C4-2B (cell line): ENCODE results near the gene ADGRG6.
"Not testable (repeated sequence)": the region's sequence is repeated elsewhere in the genome, so short reads cannot be mapped to it uniquely, and the experiment has no call there.

Experiments used
- H3K27ac ChIP-seq: fragments of 450-650 bp; 2 replicates; pipeline ENCODE4 v1.5.1; 2017
- ZFX ChIP-seq: fragments of 450-650 bp; IDR thresholded peaks from 2 replicates; pipeline ENCODE4 v1.6.1; 2017
- TF ChIP-seq, protein P1 (sequence below): fragments of 450-650 bp; conservative IDR thresholded peaks from 2 replicates; pipeline ENCODE4 v1.5.1; 2017; ENCODE audit warnings: mild to moderate bottlenecking

The ADGRG6 gene

DNA sequence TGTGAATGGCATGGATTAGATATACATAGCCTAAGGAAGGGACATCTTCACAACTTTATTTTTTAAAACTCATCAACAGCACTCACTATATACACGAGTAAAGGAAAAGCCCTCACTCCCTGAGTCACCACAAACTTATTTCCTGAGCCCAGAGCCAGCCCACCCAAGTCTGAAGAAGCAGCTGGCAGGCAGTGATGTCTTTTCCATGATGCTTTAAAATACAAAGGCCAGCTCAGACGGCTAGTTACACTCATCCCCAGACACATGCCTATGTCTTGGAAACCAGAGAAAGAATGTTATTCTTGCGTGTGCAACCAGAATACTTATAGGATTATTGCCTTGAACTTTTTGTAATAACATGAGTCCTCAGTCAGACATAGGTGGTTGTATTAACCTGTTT is 114.4 kb downstream of the ADGRG6 start:
- no peak overlapping the region for H3K27ac ChIP-seq
- no peak for TF ChIP-seq ZFX
- TF ChIP-seq, protein P1, sequence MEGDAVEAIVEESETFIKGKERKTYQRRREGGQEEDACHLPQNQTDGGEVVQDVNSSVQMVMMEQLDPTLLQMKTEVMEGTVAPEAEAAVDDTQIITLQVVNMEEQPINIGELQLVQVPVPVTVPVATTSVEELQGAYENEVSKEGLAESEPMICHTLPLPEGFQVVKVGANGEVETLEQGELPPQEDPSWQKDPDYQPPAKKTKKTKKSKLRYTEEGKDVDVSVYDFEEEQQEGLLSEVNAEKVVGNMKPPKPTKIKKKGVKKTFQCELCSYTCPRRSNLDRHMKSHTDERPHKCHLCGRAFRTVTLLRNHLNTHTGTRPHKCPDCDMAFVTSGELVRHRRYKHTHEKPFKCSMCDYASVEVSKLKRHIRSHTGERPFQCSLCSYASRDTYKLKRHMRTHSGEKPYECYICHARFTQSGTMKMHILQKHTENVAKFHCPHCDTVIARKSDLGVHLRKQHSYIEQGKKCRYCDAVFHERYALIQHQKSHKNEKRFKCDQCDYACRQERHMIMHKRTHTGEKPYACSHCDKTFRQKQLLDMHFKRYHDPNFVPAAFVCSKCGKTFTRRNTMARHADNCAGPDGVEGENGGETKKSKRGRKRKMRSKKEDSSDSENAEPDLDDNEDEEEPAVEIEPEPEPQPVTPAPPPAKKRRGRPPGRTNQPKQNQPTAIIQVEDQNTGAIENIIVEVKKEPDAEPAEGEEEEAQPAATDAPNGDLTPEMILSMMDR = no peak

DNA sequence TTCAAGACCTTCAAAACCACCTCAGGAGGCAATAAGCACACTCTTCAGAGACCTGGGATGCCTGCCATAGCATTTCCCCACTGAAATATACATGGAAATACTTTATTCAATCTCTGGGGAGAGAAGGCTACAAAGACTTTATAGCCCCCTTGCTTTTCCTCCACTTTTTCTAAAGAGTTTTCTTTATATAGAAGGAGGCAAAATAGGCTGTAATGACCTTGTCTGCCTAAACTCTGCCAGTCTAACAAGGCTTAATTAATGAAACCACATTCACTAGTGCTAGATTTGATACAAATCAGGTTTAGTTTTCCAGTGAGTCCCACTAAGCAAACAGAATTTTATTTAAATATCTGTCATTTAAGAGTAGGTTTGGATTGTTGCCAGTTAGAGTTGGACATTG is 114.9 kb downstream of the ADGRG6 start:
- TF ChIP-seq ZFX = no peak
- TF ChIP-seq, protein P1 = no peak
- no peak overlapping the region for H3K27ac ChIP-seq

DNA sequence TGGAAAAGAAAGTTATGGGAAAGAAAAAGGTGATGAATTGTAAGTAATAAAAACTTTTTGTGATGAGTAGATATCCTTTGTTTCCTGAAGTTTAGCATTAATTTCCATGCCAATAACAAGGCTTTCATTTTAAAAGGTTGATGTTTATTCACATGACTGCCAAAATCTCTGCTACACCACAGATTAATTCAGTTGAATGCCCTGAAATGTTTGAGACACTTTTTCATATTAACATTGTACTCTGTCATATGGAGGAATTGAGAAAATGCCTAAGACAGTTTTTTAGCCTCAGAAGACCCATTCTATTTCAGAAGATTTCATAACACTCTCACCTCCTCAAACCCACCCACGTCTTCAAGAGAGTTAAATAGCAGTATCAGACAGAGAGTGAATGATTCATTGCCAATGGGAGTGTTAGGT is 115.5 kb downstream of the ADGRG6 start:
- H3K27ac ChIP-seq = no peak overlapping the region
- no peak for TF ChIP-seq ZFX
- TF ChIP-seq, protein P1 = no peak

DNA sequence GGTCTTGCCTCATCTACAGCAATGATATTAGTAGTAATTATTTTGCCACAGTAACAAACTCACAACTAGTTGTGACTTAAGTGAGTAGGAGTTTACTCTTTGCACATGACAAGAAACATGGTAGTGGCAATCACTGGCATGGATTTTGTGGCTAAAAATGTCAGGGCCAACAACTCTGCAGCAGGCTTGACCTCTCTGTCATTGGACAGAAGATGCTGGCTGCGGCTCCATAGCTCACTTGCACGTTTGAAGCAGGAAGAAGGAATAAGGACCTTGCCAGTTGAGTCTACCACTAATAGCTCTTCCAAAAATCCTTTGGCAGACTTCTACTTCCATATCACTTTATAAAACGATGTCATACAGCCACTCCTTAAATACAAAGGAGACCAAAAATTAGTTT is 117.3 kb downstream of the ADGRG6 start:
- H3K27ac ChIP-seq = no peak overlapping the region
- TF ChIP-seq, protein P1 = no peak
- no peak for TF ChIP-seq ZFX

DNA sequence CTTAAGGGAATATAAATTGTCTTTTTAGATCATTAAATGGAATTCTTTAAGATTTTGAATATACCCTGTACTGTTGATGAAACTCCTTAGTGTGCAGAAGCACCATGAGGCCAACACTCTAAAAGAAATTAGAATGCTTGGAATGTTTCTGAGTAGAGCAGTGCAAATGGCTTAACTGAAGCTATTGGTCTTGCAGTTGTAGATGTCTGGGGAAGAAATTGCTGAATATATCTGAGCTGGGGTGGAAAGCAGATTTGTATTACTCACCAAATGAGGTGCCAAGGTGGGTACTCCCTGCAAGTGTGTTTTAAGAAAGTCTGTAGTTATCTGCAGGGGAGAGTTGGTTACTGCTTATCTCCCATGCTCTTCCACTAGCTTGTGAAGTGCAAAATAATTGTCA is 119.0 kb downstream of the ADGRG6 start:
- H3K27ac ChIP-seq = peak overlapping the region; percentile 61; the same call in 1 of the 2 replicates
- TF ChIP-seq, protein P1 = no peak
- TF ChIP-seq ZFX = no peak

DNA sequence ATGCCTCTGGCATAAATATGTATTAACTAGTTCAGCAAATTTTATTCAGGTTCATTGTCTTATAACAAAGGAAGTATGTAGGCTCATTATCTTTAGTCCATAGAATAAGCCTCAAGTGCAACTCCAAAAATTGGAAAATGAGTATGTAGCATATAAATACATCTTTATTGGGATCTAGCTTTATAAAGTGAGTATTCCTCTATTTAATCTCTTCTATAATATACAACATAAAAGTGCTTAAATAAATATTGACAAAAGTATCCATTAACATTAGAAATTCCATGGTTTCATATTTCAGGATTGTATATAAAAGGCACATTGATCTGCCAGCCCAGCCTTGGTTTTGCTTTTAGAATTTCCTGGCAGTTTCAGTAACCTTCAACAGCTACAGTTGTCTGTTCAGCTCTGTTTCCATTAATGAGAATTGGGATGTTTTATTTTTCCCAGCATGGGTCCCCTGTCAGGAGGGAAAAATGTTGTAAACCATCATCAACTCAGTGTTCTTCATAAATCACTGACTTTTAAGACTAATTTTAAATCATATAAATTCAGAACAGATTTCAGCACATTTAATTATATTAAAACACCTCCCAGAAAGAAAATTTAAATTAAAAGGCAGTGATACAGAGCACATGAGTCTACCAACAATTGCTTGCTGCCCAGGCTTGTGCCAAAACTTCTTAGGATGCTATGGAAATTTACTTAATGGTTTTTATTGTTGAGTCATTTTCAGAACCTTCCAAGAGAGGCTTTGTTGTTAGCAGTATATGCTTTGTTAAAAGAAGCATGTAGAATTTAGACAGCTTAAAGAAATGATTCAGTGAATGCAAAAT is 119.7 kb downstream of the ADGRG6 start:
- TF ChIP-seq, protein P1 = no peak
- TF ChIP-seq ZFX = no peak

DNA sequence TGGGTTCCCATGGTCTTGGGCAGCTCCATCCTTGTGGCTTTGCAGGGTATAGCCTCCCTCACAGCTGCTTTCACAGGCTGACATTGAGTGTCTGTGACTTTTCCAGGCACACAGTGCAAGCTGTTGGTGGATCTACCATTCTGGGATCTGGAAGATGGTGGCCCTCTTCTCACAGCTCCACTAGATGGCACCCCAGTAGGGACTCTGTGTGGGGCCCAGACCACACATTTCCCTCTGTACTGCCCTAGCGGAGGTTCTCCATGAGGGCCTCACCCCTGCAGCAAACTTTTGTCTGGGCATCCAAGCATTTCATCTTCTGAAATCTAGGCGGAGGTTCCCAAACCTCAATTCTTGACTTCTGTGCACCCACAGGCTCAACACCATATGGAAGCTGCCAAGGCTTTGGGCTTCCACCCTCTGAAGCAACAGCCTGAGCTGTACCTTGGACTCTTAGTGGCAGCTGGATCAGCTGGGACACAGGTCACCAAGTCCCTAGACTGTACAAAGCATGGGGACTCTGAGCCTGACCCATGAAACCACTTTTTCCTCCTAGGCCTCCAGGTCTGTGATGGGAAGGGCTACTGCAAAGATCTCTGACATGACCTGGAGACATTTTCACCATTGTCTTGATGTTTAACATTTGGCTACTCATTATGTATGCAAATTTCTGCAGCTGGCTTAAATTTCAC is 124.8 kb downstream of the ADGRG6 start:
- not testable (repeated sequence) for H3K27ac ChIP-seq

More for the DNA sequence above, 119.7 kb downstream of the ADGRG6 start:
- H3K27ac ChIP-seq = peak overlapping the region; percentile 61; the same call in 1 of the 2 replicates

DNA sequence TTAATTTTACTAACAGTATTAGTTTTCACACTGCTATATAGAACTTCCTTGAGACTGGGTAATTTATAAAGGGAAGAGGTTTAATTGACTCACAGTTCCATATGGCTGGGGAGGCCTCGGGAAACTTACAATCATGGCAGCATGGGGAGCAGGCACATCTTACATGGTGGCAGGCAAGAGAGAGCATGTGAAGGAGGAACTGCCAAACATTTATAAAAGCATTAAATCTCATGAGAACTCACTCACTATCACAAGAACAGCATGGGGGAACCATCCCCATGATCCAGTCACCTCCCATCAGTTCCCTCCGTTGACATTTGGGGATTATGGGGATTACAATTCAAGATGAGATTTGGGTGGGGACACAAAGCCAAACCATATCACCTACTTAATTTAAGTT is 126.7 kb downstream of the ADGRG6 start:
- H3K27ac ChIP-seq = not testable (repeated sequence)
